Nephron progenitor cell (in vitro differentiated cells): Measurements from ENCODE around the gene LRRC32.
A peak's percentile ranks its signal among the peaks of the same experiment; 100 is the strongest.

ENCODE experiments used
- DNase-seq: peaks from one replicate; pipeline ENCODE4 v3.0.0; 2021
- H3K27ac Mint-ChIP-seq: 2 replicates; pipeline ENCODE4 v1.8.0; 2021; ENCODE audit warnings: mild to moderate bottlenecking, moderate library complexity, mixed read lengths
- H3K27me3 Mint-ChIP-seq: 2 replicates; pipeline ENCODE4 v1.8.0; 2021; ENCODE audit warnings: mild to moderate bottlenecking, low read depth, mixed read lengths; ENCODE audit not compliant: poor library complexity
- H3K36me3 Mint-ChIP-seq: 2 replicates; pipeline ENCODE4 v1.8.0; 2021; ENCODE audit warnings: low read depth, mixed read lengths
- H3K4me1 Mint-ChIP-seq: 2 replicates; pipeline ENCODE4 v1.8.0; 2021; ENCODE audit warnings: mixed read lengths
- H3K4me3 Mint-ChIP-seq: 2 replicates; pipeline ENCODE4 v1.8.0; 2021; ENCODE audit warnings: mild to moderate bottlenecking, moderate library complexity, mixed read lengths
- H3K9me3 Mint-ChIP-seq: 2 replicates; pipeline ENCODE4 v1.8.0; 2021; ENCODE audit warnings: mild to moderate bottlenecking, moderate library complexity, mixed read lengths
- TF ChIP-seq, protein P1 (sequence below): fragments of 200-600 bp; sonication (generic); IDR thresholded peaks from 2 replicates; pipeline ENCODE4 v1.5.0; 2021; ENCODE audit warnings: antibody characterized with exemption

LRRC32 gene

DNA sequence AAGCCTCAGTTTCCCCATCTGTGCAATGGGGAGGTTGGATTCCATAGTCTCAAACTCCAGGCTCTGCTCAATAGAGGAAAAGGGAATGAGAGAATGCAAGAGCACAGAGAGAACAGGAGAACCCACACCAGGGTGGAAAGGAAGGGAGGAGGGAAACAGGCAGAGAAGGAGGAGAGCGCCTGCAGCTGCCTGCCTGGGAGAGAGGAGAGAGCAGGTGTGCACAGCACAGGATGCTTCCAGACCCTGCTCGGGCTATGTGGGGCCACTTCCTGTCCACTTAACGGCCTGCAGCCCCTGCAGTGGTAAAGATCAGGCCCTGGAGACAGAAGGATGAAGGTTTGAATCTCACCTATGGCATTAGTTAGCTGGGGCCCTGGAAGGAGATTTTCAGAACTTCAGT lies 12.3 kb downstream of the LRRC32 start:
- peaks cover 57% of the 10 kb centered on the region for H3K4me1 Mint-ChIP-seq
- H3K27ac Mint-ChIP-seq, result no peak overlapping the region
- no peaks in the 10 kb centered on the region for H3K9me3 Mint-ChIP-seq
- H3K27me3 Mint-ChIP-seq, result peaks cover 3% of the 10 kb centered on the region
- no peak overlapping the region for H3K4me3 Mint-ChIP-seq
- no peak for DNase-seq
- H3K36me3 Mint-ChIP-seq, result no peaks in the 10 kb centered on the region
- TF ChIP-seq, protein P1, sequence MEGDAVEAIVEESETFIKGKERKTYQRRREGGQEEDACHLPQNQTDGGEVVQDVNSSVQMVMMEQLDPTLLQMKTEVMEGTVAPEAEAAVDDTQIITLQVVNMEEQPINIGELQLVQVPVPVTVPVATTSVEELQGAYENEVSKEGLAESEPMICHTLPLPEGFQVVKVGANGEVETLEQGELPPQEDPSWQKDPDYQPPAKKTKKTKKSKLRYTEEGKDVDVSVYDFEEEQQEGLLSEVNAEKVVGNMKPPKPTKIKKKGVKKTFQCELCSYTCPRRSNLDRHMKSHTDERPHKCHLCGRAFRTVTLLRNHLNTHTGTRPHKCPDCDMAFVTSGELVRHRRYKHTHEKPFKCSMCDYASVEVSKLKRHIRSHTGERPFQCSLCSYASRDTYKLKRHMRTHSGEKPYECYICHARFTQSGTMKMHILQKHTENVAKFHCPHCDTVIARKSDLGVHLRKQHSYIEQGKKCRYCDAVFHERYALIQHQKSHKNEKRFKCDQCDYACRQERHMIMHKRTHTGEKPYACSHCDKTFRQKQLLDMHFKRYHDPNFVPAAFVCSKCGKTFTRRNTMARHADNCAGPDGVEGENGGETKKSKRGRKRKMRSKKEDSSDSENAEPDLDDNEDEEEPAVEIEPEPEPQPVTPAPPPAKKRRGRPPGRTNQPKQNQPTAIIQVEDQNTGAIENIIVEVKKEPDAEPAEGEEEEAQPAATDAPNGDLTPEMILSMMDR, result no peak

- Mint-ChIP-seq H3K4me1 (peaks cover 65% of the 10 kb centered on the region), H3K27ac (peak overlapping the region; percentile 64), H3K4me3 (no peak overlapping the region), H3K27me3 (peaks cover 6% of the 10 kb centered on the region), H3K36me3 (no peaks in the 10 kb centered on the region), H3K9me3 (no peaks in the 10 kb centered on the region)
- TF ChIP-seq, protein P1, result no peak
- no peak for DNase-seq
These were observed 13.1 kb downstream of the LRRC32 start for GRCh38 chr11:76657187-76658170.

DNA sequence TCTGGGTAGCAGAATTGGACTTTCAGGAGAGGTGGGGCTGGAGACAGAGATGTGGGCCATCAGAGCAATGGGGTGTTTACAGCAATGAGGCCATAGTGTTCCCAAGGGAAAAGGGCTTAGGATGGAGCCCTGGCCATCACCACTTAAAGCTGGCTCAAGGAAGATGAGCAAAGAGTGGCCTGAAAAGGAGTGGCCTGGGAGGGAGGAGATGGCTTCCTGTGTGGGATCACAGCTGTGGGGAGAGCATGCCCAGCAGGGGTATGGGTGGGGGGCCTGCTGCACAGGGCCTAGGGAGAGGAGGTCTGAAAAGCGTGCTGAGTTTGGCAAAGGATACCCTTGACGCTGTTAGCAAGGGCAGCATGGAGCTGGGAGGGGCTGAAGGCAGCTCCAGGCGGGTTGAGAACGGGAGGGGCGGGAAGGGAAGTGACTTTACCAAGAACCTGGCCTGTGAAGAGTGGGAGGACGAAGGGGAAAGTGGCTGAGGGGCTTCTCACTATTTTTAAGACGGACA lies 13.9 kb downstream of the LRRC32 start:
- H3K27ac Mint-ChIP-seq, result peak overlapping the region; percentile 64
- DNase-seq, result no peak

GRCh38 chr11:76656050-76656531 lies 14.5 kb downstream of the LRRC32 start:
- H3K4me3 Mint-ChIP-seq, result no peak overlapping the region

More for the DNA sequence above, 13.9 kb downstream of the LRRC32 start:
- H3K4me3 Mint-ChIP-seq, result no peak overlapping the region
- peaks cover 6% of the 10 kb centered on the region for H3K27me3 Mint-ChIP-seq
- TF ChIP-seq, protein P1, result no peak
- no peaks in the 10 kb centered on the region for H3K9me3 Mint-ChIP-seq
- peaks cover 65% of the 10 kb centered on the region for H3K4me1 Mint-ChIP-seq
- H3K36me3 Mint-ChIP-seq, result no peaks in the 10 kb centered on the region

GRCh38 chr11:76655501-76656049 lies 15.0 kb downstream of the LRRC32 start:
- peaks cover 62% of the 10 kb centered on the region for H3K4me1 Mint-ChIP-seq
- H3K4me3 Mint-ChIP-seq, result no peak overlapping the region
- peaks cover 6% of the 10 kb centered on the region for H3K27me3 Mint-ChIP-seq
- no peak overlapping the region for H3K27ac Mint-ChIP-seq
- no peaks in the 10 kb centered on the region for H3K36me3 Mint-ChIP-seq
- TF ChIP-seq, protein P1, result no peak
- DNase-seq, result no peak
- H3K9me3 Mint-ChIP-seq, result peaks cover 4% of the 10 kb centered on the region

More at GRCh38 chr11:76656050-76656531, 14.5 kb downstream of the LRRC32 start:
- peaks cover 65% of the 10 kb centered on the region for H3K4me1 Mint-ChIP-seq
- peaks cover 6% of the 10 kb centered on the region for H3K27me3 Mint-ChIP-seq
- DNase-seq, result no peak
- no peak overlapping the region for H3K27ac Mint-ChIP-seq
- H3K9me3 Mint-ChIP-seq, result no peaks in the 10 kb centered on the region
- no peaks in the 10 kb centered on the region for H3K36me3 Mint-ChIP-seq
- TF ChIP-seq, protein P1, result no peak
